A673 (cell line): ENCODE data around the gene ANTXRL. TPM values are rescaled to one million over a fixed set of nuclear protein-coding genes. Genes with fewer than 3 reads are reported as not detected.

Experiments used
- BruUV-seq: library from RNA; stranded (reverse); fragments of 400-500 nt; replicated peaks from 2 replicates; lab custom pipeline; 2021; lab: Mats Ljungman, UMichigan
- CTCF ChIA-PET: fragments of 300-600 bp; sonication (Branson Sonifier 250); formaldehyde crosslinking; loops from one replicate; lab custom pipeline; 2022; ENCODE audit warnings: antibody characterized with exemption; lab: Charles Lee
- POLR2A ChIA-PET: fragments of 300-600 bp; sonication (Branson Sonifier 250); formaldehyde crosslinking; loops from one replicate; lab custom pipeline; 2022; ENCODE audit warnings: antibody characterized with exemption; ENCODE audit not compliant: low non-redundant PET; lab: Charles Lee
- DNase-seq: peaks from one replicate; pipeline ENCODE4 v3.0.0-alpha.2; 2015; ENCODE audit warnings: low spot score
- H3K27ac ChIP-seq: fragments of 200-600 bp; sonication (generic); 2 replicates; pipeline ENCODE4 v1.5.1; 2016; ENCODE audit warnings: mixed run types, low read depth, mild to moderate bottlenecking, mixed read lengths, antibody characterized with exemption, low read length; ENCODE audit not compliant: poor library complexity, severe bottlenecking
- H3K27me3 ChIP-seq: fragments of 200-600 bp; sonication (generic); replicated peaks from 2 replicates; pipeline ENCODE4 v1.6.1; 2017; ENCODE audit warnings: mixed run types, low read depth, mild to moderate bottlenecking, mixed read lengths, antibody characterized with exemption, low read length; ENCODE audit not compliant: insufficient read depth, poor library complexity
- H3K36me3 ChIP-seq: fragments of 200-600 bp; sonication (generic); 2 replicates; pipeline ENCODE4 v1.6.1; 2016; ENCODE audit warnings: mixed run types, mild to moderate bottlenecking, mixed read lengths, antibody characterized with exemption, low read length; ENCODE audit not compliant: insufficient read depth, poor library complexity, severe bottlenecking
- H3K4me1 ChIP-seq: fragments of 200-600 bp; sonication (generic); 2 replicates; pipeline ENCODE4 v1.6.1; 2017; ENCODE audit warnings: mixed run types, mild to moderate bottlenecking, mixed read lengths, antibody characterized with exemption, low read length; ENCODE audit not compliant: insufficient read depth, poor library complexity, severe bottlenecking
- H3K4me3 ChIP-seq: fragments of 200-600 bp; sonication (generic); 2 replicates; pipeline ENCODE4 v1.5.1; 2016; ENCODE audit warnings: low read depth, mixed run types, mild to moderate bottlenecking, mixed read lengths, low read length; ENCODE audit not compliant: poor library complexity, severe bottlenecking
- H3K9me3 ChIP-seq: fragments of 200-600 bp; sonication (generic); 2 replicates; pipeline ENCODE4 v1.6.1; 2016; ENCODE audit warnings: mixed run types, low read depth, mild to moderate bottlenecking, mixed read lengths, antibody characterized with exemption, low read length; ENCODE audit not compliant: poor library complexity, severe bottlenecking
- CTCF ChIP-seq: fragments of 300-800, 200-600 bp; sonication (generic); conservative IDR thresholded peaks from 2 replicates; pipeline ENCODE4 v1.5.1; 2017; ENCODE audit warnings: low read depth, mild to moderate bottlenecking, antibody characterized with exemption, low read length, moderate library complexity, mixed read lengths
- EZH2 ChIP-seq: fragments of 200-600 bp; sonication (generic); IDR thresholded peaks from 2 replicates; pipeline ENCODE4 v1.6.1; 2017; ENCODE audit warnings: borderline replicate concordance, low read depth, mild to moderate bottlenecking, mixed read lengths, antibody characterized with exemption, low read length; ENCODE audit not compliant: poor library complexity, severe bottlenecking
- intact Hi-C: fragments of 100-400 bp; cut with micrococcal nuclease; formaldehyde crosslinking; loops from one replicate; pipeline ENCODE4 v1.10.0; 2022; ENCODE audit not compliant: unreplicated experiment
- total RNA-seq: library from RNA; stranded (reverse); gene quantifications from 2 replicates; pipeline ENCODE4 v1.2.3, GENCODE V29; 2021

Gene ANTXRL
- total RNA-seq, 1 experiment from 2014 or later = not detected

- POLR2A ChIA-PET = no interaction called here
Measured at GRCh38 chr10:46327685-46328084, 40.9 kb downstream of the ANTXRL start.

GRCh38 chr10:46328853-46329689 is 42.3 kb downstream of the ANTXRL start:
- no peak for DNase-seq
- no peak overlapping the region for H3K4me3 ChIP-seq
- CTCF ChIA-PET = no interaction called here
- no peak for TF ChIP-seq CTCF
- no peak for TF ChIP-seq EZH2
- no peak overlapping the region for H3K27ac ChIP-seq
- no peaks in the 10 kb centered on the region for H3K4me1 ChIP-seq
- H3K27me3 ChIP-seq = no peaks in the 10 kb centered on the region
- H3K9me3 ChIP-seq = no peaks in the 10 kb centered on the region
- H3K36me3 ChIP-seq = no peaks in the 10 kb centered on the region
- POLR2A ChIA-PET = no interaction called here
- BruUV-seq = no TSS peak
- intact Hi-C loops = no loop called here

More at GRCh38 chr10:46327685-46328084, 40.9 kb downstream of the ANTXRL start:
- H3K4me3 ChIP-seq = no peak overlapping the region
- intact Hi-C loops = no loop called here
- CTCF ChIA-PET = no interaction called here
- H3K27me3 ChIP-seq = peaks cover 9% of the 10 kb centered on the region
- no peak for DNase-seq
- TF ChIP-seq EZH2 (no peak), CTCF (no peak)
- BruUV-seq = no TSS peak
- no peaks in the 10 kb centered on the region for H3K36me3 ChIP-seq
- no peaks in the 10 kb centered on the region for H3K9me3 ChIP-seq
- H3K27ac ChIP-seq = no peak overlapping the region
- H3K4me1 ChIP-seq = no peaks in the 10 kb centered on the region

- no peaks in the 10 kb centered on the region for H3K36me3 ChIP-seq
- intact Hi-C loops = no loop called here
- BruUV-seq = no TSS peak
- no peaks in the 10 kb centered on the region for H3K27me3 ChIP-seq
- no peak for DNase-seq
- TF ChIP-seq CTCF = no peak
- no peak for TF ChIP-seq EZH2
- no peak overlapping the region for H3K27ac ChIP-seq
- ChIA-PET CTCF (no interaction called here), POLR2A (no interaction called here)
- no peaks in the 10 kb centered on the region for H3K4me1 ChIP-seq
- no peaks in the 10 kb centered on the region for H3K9me3 ChIP-seq
- no peak overlapping the region for H3K4me3 ChIP-seq
Measured at GRCh38 chr10:46329690-46330016, 42.9 kb downstream of the ANTXRL start.
